Mesenteric fat pad (tissue), 1 donor: ENCODE data around the gene HIPK3. TPM values are rescaled to one million over a fixed set of nuclear protein-coding genes. Genes with fewer than 3 reads are reported as not detected.
"Not testable (repeated sequence)": the region's sequence is repeated elsewhere in the genome, so short reads cannot be mapped to it uniquely, and the experiment has no call there.

ENCODE experiments used
- DNase-seq: peaks from one replicate; pipeline ENCODE4 v3.0.0-alpha.2; 2020; ENCODE audit warnings: low spot score
- total RNA-seq: library from RNA; stranded (reverse); fragmentation: NEBNext Ultra II Directional; extraction: Animal tissue kit (Norgen Biotek cat#: 25700); gene quantifications from one replicate; pipeline ENCODE4 v1.2.1, GENCODE V29; 2021
- donor health status: DM: yes; HTN: yes; CAD: no.

The HIPK3 gene
- total RNA-seq, 1 donor from 2014 or later, result 219 TPM

- DNase-seq, result no peak
Measured at GRCh38 chr11:33258631-33259205, 1.5 kb downstream of the HIPK3 start.

GRCh38 chr11:33259869-33260268 is 2.7 kb downstream of the HIPK3 start:
- no peak for DNase-seq

- not testable (repeated sequence) for DNase-seq
Measured at GRCh38 chr11:33261350-33261749, 4.2 kb downstream of the HIPK3 start.

GRCh38 chr11:33262011-33262645 is 4.9 kb downstream of the HIPK3 start:
- no peak for DNase-seq

- DNase-seq, result no peak
Measured at GRCh38 chr11:33263549-33263948, 6.4 kb downstream of the HIPK3 start.

- DNase-seq, result no peak
Measured at GRCh38 chr11:33264926-33265325, 7.7 kb downstream of the HIPK3 start.

- DNase-seq, result no peak
Measured at GRCh38 chr11:33266393-33267215, 9.4 kb downstream of the HIPK3 start.

GRCh38 chr11:33268945-33269540 is 11.9 kb downstream of the HIPK3 start:
- no peak for DNase-seq

- no peak for DNase-seq
Measured at GRCh38 chr11:33269822-33270221, 12.6 kb downstream of the HIPK3 start.

- DNase-seq, result no peak
Measured at GRCh38 chr11:33271059-33271458, 13.9 kb downstream of the HIPK3 start.

GRCh38 chr11:33272338-33273107 is 15.3 kb downstream of the HIPK3 start:
- DNase-seq, result no peak

- no peak for DNase-seq
Measured at GRCh38 chr11:33273656-33274055, 16.5 kb downstream of the HIPK3 start.

GRCh38 chr11:33280411-33280810 is 23.2 kb downstream of the HIPK3 start:
- DNase-seq, result no peak

- DNase-seq, result no peak
Measured at GRCh38 chr11:33281758-33282157, 24.6 kb downstream of the HIPK3 start.

GRCh38 chr11:33284818-33285217 is 27.6 kb downstream of the HIPK3 start:
- no peak for DNase-seq

GRCh38 chr11:33290319-33290718 is 33.1 kb downstream of the HIPK3 start:
- DNase-seq, result no peak

- no peak for DNase-seq
Measured at GRCh38 chr11:33291004-33291777, 34.0 kb downstream of the HIPK3 start.

GRCh38 chr11:33292311-33292710 is 35.1 kb downstream of the HIPK3 start:
- no peak for DNase-seq

GRCh38 chr11:33294224-33294623 is 37.0 kb downstream of the HIPK3 start:
- no peak for DNase-seq

- DNase-seq, result no peak
Measured at GRCh38 chr11:33294797-33295196, 37.6 kb downstream of the HIPK3 start.
